Astrocyte (in vitro differentiated cells and primary cell): ENCODE data around the gene OPALIN. TPM values are rescaled to one million over a fixed set of nuclear protein-coding genes. Genes with fewer than 3 reads are reported as not detected.

Experiments used
- DNase-seq: peaks from one replicate; pipeline ENCODE4 v3.0.0-alpha.2; 2010; ENCODE audit warnings: low read depth
- FAIRE-seq: peaks from 2 replicates; lab custom pipeline; 2011; peaks lifted over from hg19 to GRCh38; lab: Jason Lieb, UNC
- H2AFZ ChIP-seq: 2 replicates; pipeline ENCODE4 v1.6.0; 2012; ENCODE audit warnings: low read depth, low read length, inconsistent platforms
- H3K27ac ChIP-seq: 2 replicates; pipeline ENCODE4 v1.5.1; 2011; ENCODE audit warnings: low read depth, low read length, inconsistent platforms
- H3K27me3 ChIP-seq: 2 replicates; pipeline ENCODE4 v1.6.0; 2011; ENCODE audit warnings: low read length, inconsistent platforms; ENCODE audit not compliant: insufficient read depth
- H3K36me3 ChIP-seq: 2 replicates; pipeline ENCODE4 v1.5.1; 2011; ENCODE audit warnings: low read length, inconsistent platforms; ENCODE audit not compliant: insufficient read depth
- H3K4me1 ChIP-seq: 2 replicates; pipeline ENCODE4 v1.5.1; 2011; ENCODE audit warnings: low read length, inconsistent platforms; ENCODE audit not compliant: insufficient read depth
- H3K4me2 ChIP-seq: 2 replicates; pipeline ENCODE4 v1.6.0; 2012; ENCODE audit warnings: low read length, inconsistent platforms
- H3K4me3 ChIP-seq: 2 replicates; pipeline ENCODE4 v1.5.1; 2011; ENCODE audit warnings: low read depth, mild to moderate bottlenecking, low read length, inconsistent platforms; ENCODE audit not compliant: insufficient read depth
- H3K79me2 ChIP-seq: 2 replicates; pipeline ENCODE4 v1.6.0; 2012; ENCODE audit warnings: mild to moderate bottlenecking, low read length, inconsistent platforms; ENCODE audit not compliant: insufficient read depth
- H3K9ac ChIP-seq: 2 replicates; pipeline ENCODE4 v1.6.0; 2012; ENCODE audit warnings: mild to moderate bottlenecking, low read length, inconsistent platforms
- H3K9me3 ChIP-seq: 2 replicates; pipeline ENCODE4 v1.5.1; 2012; ENCODE audit warnings: low read depth, mild to moderate bottlenecking, low read length, inconsistent platforms; ENCODE audit not compliant: insufficient read depth
- H4K20me1 ChIP-seq: 2 replicates; pipeline ENCODE4 v1.6.0; 2012; ENCODE audit warnings: low read length, inconsistent platforms; ENCODE audit not compliant: insufficient read depth
- H3K27ac Mint-ChIP-seq: one replicate; pipeline ENCODE4 v1.8.0; 2021; ENCODE audit warnings: mild to moderate bottlenecking, mixed read lengths; ENCODE audit not compliant: unreplicated experiment
- H3K27me3 Mint-ChIP-seq: one replicate; pipeline ENCODE4 v1.8.0; 2021; ENCODE audit warnings: low read depth, mixed read lengths; ENCODE audit not compliant: unreplicated experiment
- H3K36me3 Mint-ChIP-seq: one replicate; pipeline ENCODE4 v1.8.0; 2021; ENCODE audit warnings: low read depth, mixed read lengths; ENCODE audit not compliant: unreplicated experiment
- H3K4me1 Mint-ChIP-seq: one replicate; pipeline ENCODE4 v1.8.0; 2021; ENCODE audit warnings: low read depth, mixed read lengths; ENCODE audit not compliant: unreplicated experiment
- H3K4me3 Mint-ChIP-seq: one replicate; pipeline ENCODE4 v1.8.0; 2021; ENCODE audit warnings: mild to moderate bottlenecking, moderate library complexity, mixed read lengths; ENCODE audit not compliant: unreplicated experiment
- H3K9me3 Mint-ChIP-seq: one replicate; pipeline ENCODE4 v1.8.0; 2021; ENCODE audit warnings: mild to moderate bottlenecking, mixed read lengths; ENCODE audit not compliant: unreplicated experiment
- CTCF ChIP-seq: IDR thresholded peaks from 2 replicates; pipeline ENCODE4 v1.5.1; 2011; ENCODE audit warnings: low read depth, mild to moderate bottlenecking, inconsistent platforms, low read length, moderate library complexity; ENCODE audit not compliant: insufficient read depth
- EZH2 ChIP-seq: IDR thresholded peaks from 2 replicates; pipeline ENCODE4 v1.6.1; 2012; ENCODE audit warnings: mild to moderate bottlenecking, low read length, inconsistent platforms; ENCODE audit not compliant: insufficient read depth
- total RNA-seq: library from RNA; stranded (reverse); gene quantifications from 2 replicates; pipeline ENCODE4 v1.2.1, GENCODE V29; 2021

The OPALIN gene
- total RNA-seq, 1 donor from 2014 or later: not detected

DNA sequence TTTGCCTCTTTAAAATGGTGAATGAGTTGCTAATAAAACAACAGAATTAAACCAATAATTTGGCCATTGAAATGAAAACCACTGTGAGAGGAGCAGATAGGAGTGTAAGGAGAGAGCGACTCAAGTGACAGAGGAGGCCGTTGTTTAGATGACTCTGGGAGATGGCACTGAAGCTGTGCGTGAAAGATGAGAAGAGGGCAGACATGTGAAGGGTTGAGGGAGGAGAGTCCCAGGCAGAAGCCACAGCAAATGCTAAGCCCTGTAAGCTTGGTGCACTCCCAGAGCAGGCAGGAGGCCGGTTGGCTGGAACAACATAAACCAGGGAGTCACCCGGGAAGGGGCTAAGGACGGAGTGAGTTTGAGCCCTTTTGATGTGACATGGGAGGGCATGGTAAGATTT, 814 bp upstream of the OPALIN start:
- no peaks in the 10 kb centered on the region for H3K36me3 ChIP-seq
- H4K20me1 ChIP-seq: no peaks in the 10 kb centered on the region
- no peaks in the 10 kb centered on the region for H3K36me3 Mint-ChIP-seq
- no peaks in the 10 kb centered on the region for H3K27me3 ChIP-seq
- H3K27ac Mint-ChIP-seq: no peak overlapping the region
- H3K4me1 Mint-ChIP-seq: no peaks in the 10 kb centered on the region
- H3K4me1 ChIP-seq: no peaks in the 10 kb centered on the region
- H3K9ac ChIP-seq: no peak overlapping the region
- H3K4me3 ChIP-seq: no peak overlapping the region
- FAIRE-seq (no peak), DNase-seq (no peak)
- no peak overlapping the region for H2AFZ ChIP-seq
- peaks cover 6% of the 10 kb centered on the region for H3K9me3 Mint-ChIP-seq
- no peak overlapping the region for H3K4me2 ChIP-seq
- no peak overlapping the region for H3K27ac ChIP-seq
- H3K4me3 Mint-ChIP-seq: no peak overlapping the region
- H3K79me2 ChIP-seq: no peaks in the 10 kb centered on the region
- TF ChIP-seq EZH2 (no peak), CTCF (no peak)
- no peaks in the 10 kb centered on the region for H3K9me3 ChIP-seq
- peaks cover 16% of the 10 kb centered on the region for H3K27me3 Mint-ChIP-seq

- FAIRE-seq (no peak), DNase-seq (no peak)
- TF ChIP-seq EZH2 (no peak), CTCF (no peak)
- Mint-ChIP-seq H3K27ac (no peak overlapping the region), H3K4me3 (no peak overlapping the region), H3K27me3 (peaks cover 16% of the 10 kb centered on the region), H3K4me1 (no peaks in the 10 kb centered on the region), H3K36me3 (no peaks in the 10 kb centered on the region), H3K9me3 (peaks cover 6% of the 10 kb centered on the region)
- no peaks in the 10 kb centered on the region for H3K9me3 ChIP-seq
- no peak overlapping the region for H3K9ac ChIP-seq
- H3K27me3 ChIP-seq: no peaks in the 10 kb centered on the region
- H3K4me1 ChIP-seq: no peaks in the 10 kb centered on the region
- no peak overlapping the region for H3K4me3 ChIP-seq
- H3K27ac ChIP-seq: no peak overlapping the region
- no peaks in the 10 kb centered on the region for H4K20me1 ChIP-seq
- H3K4me2 ChIP-seq: no peak overlapping the region
- H2AFZ ChIP-seq: no peak overlapping the region
- H3K79me2 ChIP-seq: no peaks in the 10 kb centered on the region
- H3K36me3 ChIP-seq: no peaks in the 10 kb centered on the region
These were observed 1.7 kb downstream of the OPALIN start for GRCh38 chr10:96357038-96357620.

- peaks cover 15% of the 10 kb centered on the region for H3K27me3 Mint-ChIP-seq
- Histone ChIP-seq H3K27ac (no peak overlapping the region), H3K4me2 (no peak overlapping the region), H3K79me2 (no peaks in the 10 kb centered on the region), H3K9ac (no peak overlapping the region), H3K9me3 (no peaks in the 10 kb centered on the region), H2AFZ (no peak overlapping the region), H4K20me1 (no peaks in the 10 kb centered on the region), H3K4me3 (no peak overlapping the region), H3K36me3 (no peaks in the 10 kb centered on the region), H3K27me3 (peaks cover 7% of the 10 kb centered on the region), H3K4me1 (no peaks in the 10 kb centered on the region)
- H3K4me1 Mint-ChIP-seq: no peaks in the 10 kb centered on the region
- no peak overlapping the region for H3K4me3 Mint-ChIP-seq
- FAIRE-seq: no peak
- no peak overlapping the region for H3K27ac Mint-ChIP-seq
- H3K9me3 Mint-ChIP-seq: peaks cover 6% of the 10 kb centered on the region
- no peaks in the 10 kb centered on the region for H3K36me3 Mint-ChIP-seq
- no peak for DNase-seq
- TF ChIP-seq CTCF: no peak
- TF ChIP-seq EZH2: no peak
These were observed 6.2 kb downstream of the OPALIN start for GRCh38 chr10:96352582-96352981.
